K562 (cell line): ENCODE results near the gene LIAS. TPM values are rescaled to one million over a fixed set of nuclear protein-coding genes. Genes with fewer than 3 reads are reported as not detected.
A peak's percentile ranks its signal among the peaks of the same experiment; 100 is the strongest.

Experiments used
- BCLAF1 ChIP-seq, 2 experiments: fragments of 450-650 bp in 1 of 2; IDR thresholded peaks; 2 replicates each; pipeline ENCODE4 v1.6.1; 2011 to 2017; ENCODE audit warnings: low read depth in 2 of 2, antibody characterized with exemption in 1 of 2, borderline replicate concordance in 1 of 2, low read length in 1 of 2, mild to moderate bottlenecking in 1 of 2, mixed read lengths in 1 of 2; ENCODE audit not compliant: control insufficient read depth in 1 of 2
- BRCA1 ChIP-seq, 2 experiments: fragments of 450-650 bp in 1 of 2; sonication (generic) in 1 of 2; formaldehyde crosslinking in 1 of 2; IDR thresholded peaks; 2 replicates each; pipeline versions ENCODE4 v1.5.0 to v1.6.1; 2017 to 2020; ENCODE audit warnings: mild to moderate bottlenecking in 1 of 2, missing genetic modification reagents in 1 of 2
- ELK1 ChIP-seq: sonication (generic); formaldehyde crosslinking; IDR thresholded peaks from 2 replicates; pipeline ENCODE4 v1.8.1; 2022; ENCODE audit warnings: missing genetic modification reagents
- HMBOX1 ChIP-seq: sonication (generic); IDR thresholded peaks from 2 replicates; pipeline ENCODE4 v1.6.1; 2016
- KDM2B ChIP-seq: fragments of 250-450 bp; sonication (Bioruptor Pico); IDR thresholded peaks from 2 replicates; pipeline ENCODE4 v1.8.0; 2021; ENCODE audit warnings: mild to moderate bottlenecking, moderate library complexity
- OTX1 ChIP-seq: fragments of 450-650 bp; formaldehyde crosslinking; IDR thresholded peaks from 2 replicates; pipeline ENCODE4 v1.4.0; 2022; ENCODE audit warnings: mild to moderate bottlenecking
- ZBTB33 ChIP-seq: sonication (generic); formaldehyde crosslinking; IDR thresholded peaks from 2 replicates; pipeline ENCODE4 v1.8.1; 2023; ENCODE audit warnings: mild to moderate bottlenecking, missing genetic modification reagents
- ZBTB34 ChIP-seq: fragments of 250-450 bp; sonication (Bioruptor Pico); IDR thresholded peaks from 2 replicates; pipeline ENCODE4 v1.8.0; 2021; ENCODE audit warnings: mild to moderate bottlenecking, moderate library complexity
- ZNF212 ChIP-seq: fragments of 450-650 bp; formaldehyde crosslinking; IDR thresholded peaks from 2 replicates; pipeline ENCODE4 v1.4.0; 2020; ENCODE audit warnings: mild to moderate bottlenecking
- ZNF639 ChIP-seq, 2 experiments: fragments of 200-800 bp in 1 of 2; sonication (Bioruptor generic) in 1 of 2; sonication (generic) in 1 of 2; formaldehyde crosslinking in 1 of 2; IDR thresholded peaks in 1 of 2; conservative IDR thresholded peaks in 1 of 2; 2 replicates each; pipeline versions ENCODE4 v1.5.0 to v1.6.1; 2016 to 2020; ENCODE audit warnings: missing compliant biosample characterization in 1 of 2, missing genetic modification characterization in 1 of 2, missing genetic modification reagents in 1 of 2
- polyA plus RNA-seq, 8 experiments: library from polyadenylated mRNA; depleted of rRNA in 4 of 8; stranded (reverse) in 5 of 8; unstranded in 3 of 8; fragments of >200 nt; fragmentation: Nextera tagmentation in 2 of 8; fragmentation: Illumina TruSeq in 1 of 8; extraction: Ambion mirVana in 2 of 8; extraction: Trizol in 1 of 8; gene quantifications; 2 replicates each; pipeline versions ENCODE4 v1.2.1 to v1.2.3, GENCODE V29; 2011 to 2014; ENCODE audit warnings: inconsistent platforms in 1 of 8, missing spikeins in 1 of 8
- total RNA-seq, 7 experiments: library from RNA; depleted of rRNA in 6 of 7; stranded (reverse); fragments of >200 nt in 6 of 7; fragmentation: Illumina TruSeq in 2 of 7; extraction: Trizol in 2 of 7; gene quantifications; 2 replicates each; pipeline versions ENCODE4 v1.2.1 to v1.2.3, GENCODE V29; 2011 to 2021; ENCODE audit warnings: low replicate concordance in 1 of 7

The LIAS gene
- total and polyA plus RNA-seq, 9 of the 15 experiments (the other 6 are each of a cell fraction or from before 2014, with no cell fraction given): 21.9 to 57.1 (median 42.1) TPM

GRCh38 chr4:39527296-39528060, 68.6 kb downstream of the LIAS start, which contains the start of gene UGDH (continued):
- TF ChIP-seq BRCA1 (IDR thresholded peaks at IDR 0.05) (no peak), BRCA1 (CRISPR knock-in tag; IDR thresholded peaks at IDR 0.05) (no peak), ZNF212 (CRISPR knock-in tag) (0 out of 2 replicates have a peak, but pooled peaks have one; percentile 69), ZBTB33 (CRISPR knock-in tag) (no peak), OTX1 (CRISPR knock-in tag) (peak; percentile 83), HMBOX1 (no peak), ZNF639 (CRISPR knock-in tag; conservative IDR thresholded peaks at IDR 0.05 in 1 of 2, IDR thresholded peaks at IDR 0.05 in 1 of 2) (peak in 1 of 2 experiments; percentile 4; a peak in 1 of 4 replicates), KDM2B (CRISPR knock-in tag) (no peak), BCLAF1 (IDR thresholded peaks at IDR 0.05; ENCODE audit: borderline replicate concordance in 1 of 2, control insufficient read depth in 1 of 2, low read depth in 2 of 2, low read length in 1 of 2) (no peak), ZBTB34 (CRISPR knock-in tag) (no peak), ELK1 (CRISPR knock-in tag) (no peak)
